ENCODE measurements around the gene FHAD1.

GRCh38 chr1:15210651-15211375 lies 36.2 kb upstream of the FHAD1 start:
- TF ChIP-seq PATZ1 (CRISPR knock-in tag; IDR thresholded peaks at IDR 0.05; ENCODE audit: borderline replicate concordance) (no peak), ZC3H10 (CRISPR knock-in tag; IDR thresholded peaks at IDR 0.05) (no peak), ARNTL (CRISPR knock-in tag; IDR thresholded peaks at IDR 0.05; ENCODE audit: borderline replicate concordance, low read depth) (no peak), CSRNP3 (CRISPR knock-in tag; IDR thresholded peaks at IDR 0.05) (no peak), OSR1 (CRISPR knock-in tag; IDR thresholded peaks at IDR 0.05) (no peak), CSDC2 (CRISPR knock-in tag; IDR thresholded peaks at IDR 0.05) (no peak), RARB (CRISPR knock-in tag; IDR thresholded peaks at IDR 0.05) (no peak), ESRRG (CRISPR knock-in tag; IDR thresholded peaks at IDR 0.05) (no peak)
- TF ChIP-seq, protein P1, sequence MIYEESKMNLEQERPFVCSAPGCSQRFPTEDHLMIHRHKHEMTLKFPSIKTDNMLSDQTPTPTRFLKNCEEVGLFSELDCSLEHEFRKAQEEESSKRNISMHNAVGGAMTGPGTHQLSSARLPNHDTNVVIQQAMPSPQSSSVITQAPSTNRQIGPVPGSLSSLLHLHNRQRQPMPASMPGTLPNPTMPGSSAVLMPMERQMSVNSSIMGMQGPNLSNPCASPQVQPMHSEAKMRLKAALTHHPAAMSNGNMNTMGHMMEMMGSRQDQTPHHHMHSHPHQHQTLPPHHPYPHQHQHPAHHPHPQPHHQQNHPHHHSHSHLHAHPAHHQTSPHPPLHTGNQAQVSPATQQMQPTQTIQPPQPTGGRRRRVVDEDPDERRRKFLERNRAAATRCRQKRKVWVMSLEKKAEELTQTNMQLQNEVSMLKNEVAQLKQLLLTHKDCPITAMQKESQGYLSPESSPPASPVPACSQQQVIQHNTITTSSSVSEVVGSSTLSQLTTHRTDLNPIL (CRISPR knock-in tag; IDR thresholded peaks at IDR 0.05; ENCODE audit: low read depth) = no peak

Data from SK-N-SH treated with all-trans-retinoic acid at 6 μM for 48 hours (cell line).